ENCODE measurements around the gene FBXO27.

FBXO27 gene

DNA sequence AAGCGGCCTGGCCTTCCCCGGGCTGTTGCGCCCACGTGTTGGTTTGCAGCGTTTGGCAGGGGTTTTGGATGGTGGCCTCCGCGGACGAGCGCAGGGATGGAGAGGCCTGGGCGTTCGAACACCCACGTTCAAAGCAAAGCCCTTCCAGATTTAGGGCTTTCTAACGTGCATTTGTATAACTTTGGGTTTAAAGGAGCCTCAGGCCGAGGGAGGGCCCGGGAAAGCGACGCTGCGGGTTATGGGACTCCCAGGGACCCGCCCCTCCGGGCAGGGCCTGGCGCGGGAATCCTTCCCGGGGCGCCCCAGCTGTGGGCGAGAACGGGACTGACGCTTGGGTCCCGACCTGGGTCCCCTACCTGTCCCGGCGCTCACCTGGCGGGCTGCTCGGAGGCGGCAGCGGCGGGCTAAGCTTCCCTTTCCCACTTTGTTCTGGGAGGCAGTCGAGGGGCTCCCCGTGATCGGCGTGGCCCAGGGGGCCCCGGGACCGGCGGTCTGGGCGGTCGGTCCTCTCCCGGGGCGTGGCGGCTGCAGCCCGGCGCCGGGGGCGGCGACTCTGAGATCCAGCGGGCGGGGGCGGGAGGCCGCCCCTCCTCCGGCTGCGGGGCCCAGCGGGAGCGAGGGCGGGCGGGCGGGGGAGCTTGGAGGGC, 57.0 kb downstream of the FBXO27 start, which contains the start of gene FBXO17:
Gene FBXO17 (minus strand): TSS at position 529 of the 647 bp plus-strand sequence. CDS start 25,423 bp downstream, outside the sequence.
- in situ Hi-C loops (cut with HindIII; ENCODE audit: low pct_unique_long_range_greater_than_20kb, low sequenced_read_pairs) = no loop called here
- peak in 1 of 2 experiments; percentile 60 for DNase-seq (ENCODE audit: low read depth in 1 of 2, low spot score in 1 of 2)
- no peak for TF ChIP-seq JUND (IDR thresholded peaks at IDR 0.05; ENCODE audit: low read depth)

DNA sequence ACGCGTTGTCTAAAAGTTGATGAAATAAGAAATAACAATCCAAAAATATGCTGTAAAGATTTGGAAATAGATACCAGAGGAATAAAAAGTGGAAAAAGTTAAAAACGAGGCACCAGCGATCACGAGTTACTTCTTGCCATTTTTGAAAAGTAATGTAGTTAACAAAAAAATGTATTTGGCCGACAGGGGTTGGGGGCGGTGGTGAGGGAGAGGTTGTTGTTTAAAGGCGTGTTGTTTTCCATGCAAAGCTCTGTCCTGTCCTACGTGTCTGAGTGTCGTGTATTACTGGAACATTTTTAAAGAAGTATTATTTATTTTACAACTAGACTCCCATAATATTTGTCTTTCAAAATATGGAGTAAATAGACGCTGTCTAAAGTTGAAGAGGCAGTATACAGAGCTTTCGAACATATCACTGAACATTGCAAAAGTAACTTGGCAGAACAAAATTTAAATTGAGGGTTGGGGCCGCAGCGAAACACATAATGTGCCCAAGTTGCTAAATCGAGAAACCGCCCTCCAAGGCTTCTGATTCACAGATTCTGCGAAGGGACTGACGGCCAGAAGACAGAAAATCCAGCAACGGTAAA, 57.6 kb downstream of the FBXO27 start:
- no peak for TF ChIP-seq JUND (IDR thresholded peaks at IDR 0.05; ENCODE audit: low read depth)
- in situ Hi-C loops (cut with HindIII; ENCODE audit: low pct_unique_long_range_greater_than_20kb, low sequenced_read_pairs) = no loop called here

More for the DNA sequence above, 57.6 kb downstream of the FBXO27 start:
- no peak for DNase-seq (ENCODE audit: low read depth in 1 of 2, low spot score in 1 of 2)
